ENCODE measurements around the gene LRRC4C.

DNA sequence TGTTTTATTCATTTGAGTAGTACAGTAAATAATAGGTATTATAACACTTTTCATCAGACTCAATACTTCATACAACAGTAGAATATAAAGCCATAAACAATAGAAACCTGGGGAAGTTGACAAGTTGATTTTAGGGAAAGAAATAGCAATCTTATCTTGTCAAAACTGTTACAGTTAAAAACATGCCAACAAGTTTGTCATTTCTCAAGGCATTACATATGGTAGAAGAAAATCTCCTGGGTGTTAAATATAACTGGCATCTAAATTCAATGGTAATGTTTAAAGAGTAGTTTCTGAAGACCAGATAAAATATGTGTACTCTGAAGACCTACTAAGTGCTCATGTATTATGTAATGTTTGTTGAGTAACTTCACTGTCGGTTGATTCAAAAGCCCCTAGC is 75.1 kb downstream of the LRRC4C start:
- TF ChIP-seq POLR2A (IDR thresholded peaks at IDR 0.05) = no peak
- no peak for TF ChIP-seq CTCF (IDR thresholded peaks at IDR 0.05)
- no peak for TF ChIP-seq EP300 (IDR thresholded peaks at IDR 0.05)
